ENCODE measurements around the gene CDHR4.

GRCh38 chr3:49805367-49805782 lies 5.7 kb upstream of the CDHR4 start:
- no peak for TF ChIP-seq CTCF (IDR thresholded peaks at IDR 0.05)
- TF ChIP-seq POLR2A (IDR thresholded peaks at IDR 0.05) = no peak

Data from testis (tissue), 2 donors.